Measurements from ENCODE around the gene C3orf49. TPM values are rescaled to one million over a fixed set of nuclear protein-coding genes. Genes with fewer than 3 reads are reported as not detected.

Gene C3orf49
- polyA plus RNA-seq, 1 of the 3 experiments (the other 2 are of a cell fraction), result not detected

DNA sequence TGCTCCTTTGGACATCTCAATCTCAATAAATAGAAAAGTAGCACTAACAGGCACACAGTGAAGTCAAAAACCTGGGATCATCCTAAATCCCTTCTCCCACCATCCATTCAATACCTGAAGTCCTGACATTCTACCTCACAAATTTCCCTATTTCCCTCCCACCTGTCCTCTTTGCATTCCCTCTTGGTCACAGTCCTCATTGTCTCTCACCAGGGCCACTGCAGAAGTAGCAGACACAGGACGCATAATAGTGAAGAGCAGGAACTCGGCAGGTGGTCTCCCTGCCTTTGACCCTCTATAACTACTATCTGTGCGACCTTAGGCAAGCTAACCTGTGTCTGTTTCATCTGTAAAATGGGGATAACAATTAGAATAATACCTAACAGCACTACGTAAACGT is 42.2 kb downstream of the C3orf49 start:
- peaks cover 86% of the 10 kb centered on the region for H3K79me2 ChIP-seq (ENCODE audit: insufficient read depth)
- CTCF ChIA-PET, result no interaction called here
- H3K36me3 ChIP-seq (replicated peaks in 1 of 2; ENCODE audit: control insufficient read depth in 1 of 2, insufficient read depth in 2 of 2, low read length in 1 of 2), result peaks cover 0 to 1% of the 10 kb centered on the region in 2 experiments
- no peak overlapping the region for H3K4me2 ChIP-seq
- no peaks in the 10 kb centered on the region for H3K9me3 ChIP-seq
- no peak for DNase-seq
- POLR2A ChIA-PET, result no interaction called here
- WGBS (ENCODE audit: low lambda C conversion rate), result 94% methylated on average over 5 of the region's 5 CpGs
- no peaks in the 10 kb centered on the region for H3K9me2 ChIP-seq
- H3K9ac ChIP-seq, result no peak overlapping the region
- no peaks in the 10 kb centered on the region for H3F3A ChIP-seq (replicated peaks; ENCODE audit: insufficient read depth)
- no peak overlapping the region for H2AFZ ChIP-seq (ENCODE audit: low read depth)
- H3K4me1 ChIP-seq (ENCODE audit: control insufficient read depth in 1 of 2, insufficient read depth in 2 of 2, low read depth in 1 of 2, low read length in 1 of 2), result peaks cover 6% of the 10 kb centered on the region in 2 experiments; a peak in 2 of 4 replicates
- H3K27me3 ChIP-seq (ENCODE audit: insufficient read depth), result no peaks in the 10 kb centered on the region
- no peaks in the 10 kb centered on the region for H4K20me1 ChIP-seq (ENCODE audit: insufficient read depth)
- no peak for TF ChIP-seq POLR2AphosphoS5 (IDR thresholded peaks at IDR 0.05; ENCODE audit: low read depth, low read length)
- no peak for TF ChIP-seq RFX5 (IDR thresholded peaks at IDR 0.05; ENCODE audit: low read length)
- no peak for TF ChIP-seq EP300 (IDR thresholded peaks at IDR 0.05; ENCODE audit: borderline replicate concordance in 1 of 2, low read depth in 1 of 2, low read length in 1 of 2)
- TF ChIP-seq TCF12 (IDR thresholded peaks at IDR 0.05), result no peak
- no peak for TF ChIP-seq NFIC (IDR thresholded peaks at IDR 0.05; ENCODE audit: borderline replicate concordance)
- TF ChIP-seq, protein P1, sequence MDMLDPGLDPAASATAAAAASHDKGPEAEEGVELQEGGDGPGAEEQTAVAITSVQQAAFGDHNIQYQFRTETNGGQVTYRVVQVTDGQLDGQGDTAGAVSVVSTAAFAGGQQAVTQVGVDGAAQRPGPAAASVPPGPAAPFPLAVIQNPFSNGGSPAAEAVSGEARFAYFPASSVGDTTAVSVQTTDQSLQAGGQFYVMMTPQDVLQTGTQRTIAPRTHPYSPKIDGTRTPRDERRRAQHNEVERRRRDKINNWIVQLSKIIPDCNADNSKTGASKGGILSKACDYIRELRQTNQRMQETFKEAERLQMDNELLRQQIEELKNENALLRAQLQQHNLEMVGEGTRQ (IDR thresholded peaks at IDR 0.05; ENCODE audit: borderline replicate concordance, low read depth, low read length), result no peak
- TF ChIP-seq RXRA (IDR thresholded peaks at IDR 0.05; ENCODE audit: borderline replicate concordance, low read depth), result no peak
- TF ChIP-seq SIN3A (IDR thresholded peaks at IDR 0.05; ENCODE audit: borderline replicate concordance, low read depth, low read length), result no peak
- TF ChIP-seq, protein P2, sequence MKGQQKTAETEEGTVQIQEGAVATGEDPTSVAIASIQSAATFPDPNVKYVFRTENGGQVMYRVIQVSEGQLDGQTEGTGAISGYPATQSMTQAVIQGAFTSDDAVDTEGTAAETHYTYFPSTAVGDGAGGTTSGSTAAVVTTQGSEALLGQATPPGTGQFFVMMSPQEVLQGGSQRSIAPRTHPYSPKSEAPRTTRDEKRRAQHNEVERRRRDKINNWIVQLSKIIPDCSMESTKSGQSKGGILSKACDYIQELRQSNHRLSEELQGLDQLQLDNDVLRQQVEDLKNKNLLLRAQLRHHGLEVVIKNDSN (IDR thresholded peaks at IDR 0.05; ENCODE audit: borderline replicate concordance, low read depth), result no peak
- TF ChIP-seq CHD2 (IDR thresholded peaks at IDR 0.05; ENCODE audit: low read length, partially characterized antibody), result no peak
- TF ChIP-seq GABPA (IDR thresholded peaks at IDR 0.05; ENCODE audit: low read depth), result no peak
- TF ChIP-seq, protein P3, sequence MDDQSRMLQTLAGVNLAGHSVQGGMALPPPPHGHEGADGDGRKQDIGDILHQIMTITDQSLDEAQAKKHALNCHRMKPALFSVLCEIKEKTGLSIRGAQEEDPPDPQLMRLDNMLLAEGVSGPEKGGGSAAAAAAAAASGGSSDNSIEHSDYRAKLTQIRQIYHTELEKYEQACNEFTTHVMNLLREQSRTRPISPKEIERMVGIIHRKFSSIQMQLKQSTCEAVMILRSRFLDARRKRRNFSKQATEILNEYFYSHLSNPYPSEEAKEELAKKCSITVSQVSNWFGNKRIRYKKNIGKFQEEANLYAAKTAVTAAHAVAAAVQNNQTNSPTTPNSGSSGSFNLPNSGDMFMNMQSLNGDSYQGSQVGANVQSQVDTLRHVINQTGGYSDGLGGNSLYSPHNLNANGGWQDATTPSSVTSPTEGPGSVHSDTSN (IDR thresholded peaks at IDR 0.05), result no peak
- TF ChIP-seq FOSL2 (IDR thresholded peaks at IDR 0.05; ENCODE audit: borderline replicate concordance, low read depth), result no peak
- no peak for TF ChIP-seq GATA2 (CRISPR knock-in tag; IDR thresholded peaks at IDR 0.05)
- no peak for TF ChIP-seq RCOR1 (IDR thresholded peaks at IDR 0.05; ENCODE audit: low read length)
- TF ChIP-seq, protein P4, sequence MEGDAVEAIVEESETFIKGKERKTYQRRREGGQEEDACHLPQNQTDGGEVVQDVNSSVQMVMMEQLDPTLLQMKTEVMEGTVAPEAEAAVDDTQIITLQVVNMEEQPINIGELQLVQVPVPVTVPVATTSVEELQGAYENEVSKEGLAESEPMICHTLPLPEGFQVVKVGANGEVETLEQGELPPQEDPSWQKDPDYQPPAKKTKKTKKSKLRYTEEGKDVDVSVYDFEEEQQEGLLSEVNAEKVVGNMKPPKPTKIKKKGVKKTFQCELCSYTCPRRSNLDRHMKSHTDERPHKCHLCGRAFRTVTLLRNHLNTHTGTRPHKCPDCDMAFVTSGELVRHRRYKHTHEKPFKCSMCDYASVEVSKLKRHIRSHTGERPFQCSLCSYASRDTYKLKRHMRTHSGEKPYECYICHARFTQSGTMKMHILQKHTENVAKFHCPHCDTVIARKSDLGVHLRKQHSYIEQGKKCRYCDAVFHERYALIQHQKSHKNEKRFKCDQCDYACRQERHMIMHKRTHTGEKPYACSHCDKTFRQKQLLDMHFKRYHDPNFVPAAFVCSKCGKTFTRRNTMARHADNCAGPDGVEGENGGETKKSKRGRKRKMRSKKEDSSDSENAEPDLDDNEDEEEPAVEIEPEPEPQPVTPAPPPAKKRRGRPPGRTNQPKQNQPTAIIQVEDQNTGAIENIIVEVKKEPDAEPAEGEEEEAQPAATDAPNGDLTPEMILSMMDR (IDR thresholded peaks at IDR 0.05), result no peak
- TF ChIP-seq NRF1 (IDR thresholded peaks at IDR 0.05; ENCODE audit: low read depth, low read length), result no peak
- TF ChIP-seq JUND (IDR thresholded peaks at IDR 0.05), result no peak
- no peak overlapping the region for H3K27ac ChIP-seq (ENCODE audit: low read depth in 2 of 2, low read length in 1 of 2)
- no peak overlapping the region for H3K4me3 ChIP-seq (ENCODE audit: low read depth in 2 of 2, low read length in 1 of 2)

All from SK-N-SH (cell line).